Caki2 (cell line): Measurements from ENCODE around the gene CASQ2. TPM values are rescaled to one million over a fixed set of nuclear protein-coding genes. Genes with fewer than 3 reads are reported as not detected.
A peak's percentile ranks its signal among the peaks of the same experiment; 100 is the strongest.
"Not testable (repeated sequence)": the region's sequence is repeated elsewhere in the genome, so short reads cannot be mapped to it uniquely, and the experiment has no call there.

Experiments
- DNase-seq: peaks from one replicate; pipeline ENCODE4 v3.0.0-alpha.2; 2015; ENCODE audit warnings: low read depth
- in situ Hi-C: cut with HindIII; loops from 2 replicates; pipeline ENCODE4 v1.10.0; 2016; ENCODE audit warnings: low sequenced_read_pairs, low pct_unique_long_range_greater_than_20kb, mixed read lengths
- total RNA-seq: library from RNA; depleted of rRNA; stranded (reverse); fragments of >200 nt; shearing (Covaris generic); gene quantifications from 2 replicates; pipeline ENCODE4 v1.2.3, GENCODE V29; 2014; ENCODE audit warnings: low replicate concordance

CASQ2 gene
- total RNA-seq, 1 experiment from 2014 or later = not detected

- in situ Hi-C loops = no loop called here
- no peak for DNase-seq
Observed at GRCh38 chr1:115783311-115783710, 14.8 kb upstream of the CASQ2 start.

- peak; percentile 17 for DNase-seq
Observed at GRCh38 chr1:115782571-115783281, 14.2 kb upstream of the CASQ2 start.

DNA sequence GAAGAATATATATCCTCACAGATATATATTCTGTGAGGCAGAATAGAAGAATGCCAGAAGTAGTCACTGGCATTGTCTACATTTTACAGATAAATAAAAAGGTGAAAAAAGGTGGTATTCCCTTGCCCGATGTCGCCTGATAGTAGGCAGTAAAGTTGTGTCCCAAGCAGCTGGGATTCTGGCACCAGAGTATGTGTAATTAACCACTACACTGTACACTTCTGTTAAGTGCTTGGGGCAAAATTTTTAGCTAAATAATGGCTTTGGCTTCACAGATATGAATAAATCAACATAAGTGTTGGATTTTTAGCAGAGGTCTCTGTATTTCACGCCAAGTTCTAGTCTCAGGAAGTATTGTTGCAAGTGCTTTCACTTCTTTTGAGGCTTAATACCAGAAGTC, 13.3 kb upstream of the CASQ2 start:
- no peak for DNase-seq
- in situ Hi-C loops = no loop called here

More at GRCh38 chr1:115782571-115783281, 14.2 kb upstream of the CASQ2 start:
- in situ Hi-C loops = no loop called here

DNA sequence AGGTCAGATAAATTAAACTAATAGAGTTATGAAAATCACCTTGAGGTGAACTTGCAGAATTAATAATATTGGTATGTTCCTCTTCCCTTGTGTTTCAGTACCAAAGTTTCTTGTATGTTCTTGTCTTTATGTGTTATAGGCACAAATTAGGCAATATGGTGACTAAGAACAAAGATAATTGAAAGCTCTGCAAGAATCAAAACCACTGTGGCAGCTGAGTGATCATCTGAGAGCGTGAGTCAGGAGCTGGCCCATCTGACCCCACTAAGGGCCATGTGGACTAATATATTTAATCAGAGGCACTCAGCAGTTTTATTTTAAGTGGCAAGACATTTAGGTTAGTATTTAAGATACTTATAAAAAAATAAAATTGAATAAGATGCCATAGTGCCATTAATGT, 12.8 kb upstream of the CASQ2 start:
- no peak for DNase-seq
- in situ Hi-C loops = no loop called here

DNA sequence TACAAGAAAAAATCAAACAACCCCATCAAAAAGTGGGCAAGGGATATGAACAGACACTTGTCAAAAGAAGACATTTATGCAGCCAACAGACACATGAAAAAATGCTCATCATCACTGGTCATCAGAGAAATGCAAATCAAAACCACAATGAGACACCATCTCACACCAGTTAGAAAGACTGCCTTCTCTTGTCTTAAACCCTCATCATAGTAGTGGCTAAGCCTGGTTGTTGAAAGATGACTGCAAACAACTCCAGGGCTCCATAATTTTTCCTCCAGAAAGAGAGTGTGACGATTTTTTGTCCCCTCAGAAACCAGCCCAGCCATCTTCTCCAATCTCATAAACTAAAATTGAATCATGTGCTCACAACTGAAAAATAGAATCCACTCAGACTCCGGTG, 12.1 kb upstream of the CASQ2 start:
- DNase-seq, in situ Hi-C loops: not testable (repeated sequence)

GRCh38 chr1:115779075-115779474, 10.6 kb upstream of the CASQ2 start:
- in situ Hi-C loops = not testable (repeated sequence)

GRCh38 chr1:115771847-115772457, 3.4 kb upstream of the CASQ2 start:
- DNase-seq = peak; percentile 84
- in situ Hi-C loops = no loop called here

More at GRCh38 chr1:115779075-115779474, 10.6 kb upstream of the CASQ2 start:
- DNase-seq = not testable (repeated sequence)

DNA sequence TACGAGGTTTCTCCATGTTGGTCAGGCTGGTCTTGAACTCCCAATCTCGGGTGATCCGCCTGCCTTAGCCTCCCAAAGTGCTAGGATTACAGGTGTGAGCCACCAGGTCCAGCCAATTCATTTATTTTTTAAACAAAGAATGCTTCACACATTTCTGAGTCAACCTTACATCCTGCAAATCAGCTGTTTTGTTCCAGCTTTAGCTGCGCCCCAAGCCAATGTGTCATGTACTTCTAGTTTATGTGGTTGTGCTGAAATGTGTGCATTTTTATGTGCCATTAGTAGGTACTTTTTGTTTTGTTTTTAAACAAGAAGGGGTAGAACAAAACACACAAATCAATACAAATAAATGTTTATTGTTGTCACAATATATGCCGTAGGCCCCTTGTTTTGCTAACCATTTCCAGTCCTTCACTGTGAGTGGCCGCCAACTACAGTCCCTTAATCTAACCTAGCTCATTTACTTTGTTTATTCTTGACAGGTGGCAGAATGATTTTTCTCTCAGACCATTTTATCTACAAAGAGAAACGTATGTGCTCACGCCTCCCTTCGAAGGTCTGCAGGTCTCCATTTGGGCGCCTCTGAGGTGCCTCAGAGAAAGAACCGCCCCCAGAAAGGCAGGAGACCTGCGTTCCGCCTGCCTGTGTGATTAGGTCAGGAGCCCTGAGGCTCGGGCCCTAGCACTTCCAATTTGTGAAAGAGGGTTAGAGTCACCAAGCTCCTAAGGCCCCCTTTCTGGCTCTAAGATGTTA, 2.8 kb upstream of the CASQ2 start:
- in situ Hi-C loops = no loop called here
- no peak for DNase-seq

GRCh38 chr1:115767403-115767802, 1.1 kb downstream of the CASQ2 start:
- no peak for DNase-seq
- in situ Hi-C loops = no loop called here

DNA sequence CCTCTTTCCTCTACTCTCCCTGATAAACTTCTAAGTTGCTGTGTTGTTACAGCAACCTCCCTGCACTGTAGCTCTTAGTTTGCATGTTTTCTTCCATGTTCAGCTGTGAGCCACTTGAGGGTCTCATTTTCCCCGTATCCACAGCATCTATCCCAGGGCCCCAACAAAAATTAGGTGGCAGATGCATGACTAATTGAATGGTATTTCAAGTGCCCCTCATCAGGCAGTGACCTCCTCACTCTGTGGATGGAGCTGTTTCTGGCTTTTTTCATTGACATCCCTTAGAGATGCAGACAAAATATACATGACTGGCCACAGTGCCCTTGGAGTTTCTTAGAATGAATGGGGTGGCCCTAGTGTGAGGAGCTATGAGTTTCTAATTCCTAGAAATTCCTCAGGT, 3.4 kb downstream of the CASQ2 start:
- in situ Hi-C loops = no loop called here
- no peak for DNase-seq

DNA sequence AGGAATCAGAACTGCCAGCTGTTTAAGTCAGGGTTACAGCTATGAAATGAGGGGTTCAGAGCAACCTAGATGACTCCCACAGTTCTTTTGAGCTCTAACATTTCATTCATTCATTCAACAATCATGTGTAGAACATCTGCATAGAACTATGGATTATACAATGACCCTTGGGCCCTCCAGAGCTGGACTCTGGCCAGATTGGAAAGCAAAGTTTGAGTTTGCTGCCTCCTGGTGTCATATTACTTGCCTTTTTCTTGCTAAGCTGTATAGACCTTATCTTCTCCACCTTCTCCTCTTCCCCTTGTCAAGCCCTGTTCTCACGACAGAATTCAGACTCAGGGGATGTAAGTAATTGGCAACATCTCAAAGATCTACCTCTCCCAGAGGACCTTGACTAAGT, 4.0 kb downstream of the CASQ2 start:
- in situ Hi-C loops = no loop called here
- peak; percentile 22 for DNase-seq

- no peak for DNase-seq
- in situ Hi-C loops = no loop called here
Observed at GRCh38 chr1:115762779-115763178, 5.7 kb downstream of the CASQ2 start.

DNA sequence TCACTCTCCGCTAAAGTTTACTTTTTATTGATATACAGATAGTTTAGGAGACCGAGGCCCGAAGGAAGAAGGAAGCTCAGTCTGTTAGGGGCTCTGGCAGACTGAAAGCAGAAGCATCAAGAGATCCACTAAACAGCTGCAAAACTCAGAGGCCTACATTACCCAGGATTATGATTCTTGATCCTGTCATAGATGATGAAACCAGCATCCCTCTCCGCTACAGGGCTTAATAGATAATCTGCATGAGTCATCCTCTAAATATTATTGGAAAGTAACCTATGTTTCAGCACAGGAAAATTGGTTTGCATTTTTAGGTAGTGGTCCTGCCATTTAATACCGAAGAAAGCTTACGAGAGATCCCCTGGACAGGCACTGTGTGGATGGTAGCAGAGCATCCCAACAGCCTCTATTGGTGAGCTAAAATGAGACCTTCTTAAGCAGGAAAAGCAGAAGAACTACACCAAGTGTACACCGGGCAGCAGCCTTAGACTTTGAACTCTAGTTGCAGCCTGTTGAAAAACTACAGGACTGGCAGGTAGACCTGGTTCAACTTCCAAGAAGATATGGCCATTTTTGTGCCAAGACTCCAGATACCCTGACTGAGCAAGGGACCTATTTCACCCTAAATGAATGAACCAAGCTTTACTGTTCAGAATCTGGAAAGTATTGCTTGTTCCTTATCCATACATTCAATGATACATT, 6.8 kb downstream of the CASQ2 start:
- no peak for DNase-seq
- in situ Hi-C loops = no loop called here

DNA sequence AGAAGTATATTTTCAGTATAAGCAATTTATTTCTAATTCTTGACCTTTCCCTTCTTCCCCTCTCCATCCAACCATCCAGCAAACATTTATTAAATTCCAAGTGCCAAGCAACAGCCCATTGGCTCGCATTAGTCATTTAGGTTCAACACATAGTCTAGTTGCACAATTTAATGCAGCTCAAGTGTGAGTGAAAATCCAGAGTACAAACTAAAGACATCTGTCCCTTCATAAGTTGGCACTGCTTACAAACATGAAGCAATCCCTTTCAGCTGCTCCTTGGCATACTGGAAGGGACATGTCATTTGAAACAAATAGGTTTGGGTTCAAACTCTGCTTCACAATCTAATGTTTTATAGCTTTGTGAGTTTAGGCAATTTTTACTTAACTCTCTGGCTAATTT, 10.7 kb downstream of the CASQ2 start:
- no peak for DNase-seq
- in situ Hi-C loops = no loop called here

- in situ Hi-C loops = no loop called here
- DNase-seq = no peak
Observed at GRCh38 chr1:115757326-115757725, 11.2 kb downstream of the CASQ2 start.

DNA sequence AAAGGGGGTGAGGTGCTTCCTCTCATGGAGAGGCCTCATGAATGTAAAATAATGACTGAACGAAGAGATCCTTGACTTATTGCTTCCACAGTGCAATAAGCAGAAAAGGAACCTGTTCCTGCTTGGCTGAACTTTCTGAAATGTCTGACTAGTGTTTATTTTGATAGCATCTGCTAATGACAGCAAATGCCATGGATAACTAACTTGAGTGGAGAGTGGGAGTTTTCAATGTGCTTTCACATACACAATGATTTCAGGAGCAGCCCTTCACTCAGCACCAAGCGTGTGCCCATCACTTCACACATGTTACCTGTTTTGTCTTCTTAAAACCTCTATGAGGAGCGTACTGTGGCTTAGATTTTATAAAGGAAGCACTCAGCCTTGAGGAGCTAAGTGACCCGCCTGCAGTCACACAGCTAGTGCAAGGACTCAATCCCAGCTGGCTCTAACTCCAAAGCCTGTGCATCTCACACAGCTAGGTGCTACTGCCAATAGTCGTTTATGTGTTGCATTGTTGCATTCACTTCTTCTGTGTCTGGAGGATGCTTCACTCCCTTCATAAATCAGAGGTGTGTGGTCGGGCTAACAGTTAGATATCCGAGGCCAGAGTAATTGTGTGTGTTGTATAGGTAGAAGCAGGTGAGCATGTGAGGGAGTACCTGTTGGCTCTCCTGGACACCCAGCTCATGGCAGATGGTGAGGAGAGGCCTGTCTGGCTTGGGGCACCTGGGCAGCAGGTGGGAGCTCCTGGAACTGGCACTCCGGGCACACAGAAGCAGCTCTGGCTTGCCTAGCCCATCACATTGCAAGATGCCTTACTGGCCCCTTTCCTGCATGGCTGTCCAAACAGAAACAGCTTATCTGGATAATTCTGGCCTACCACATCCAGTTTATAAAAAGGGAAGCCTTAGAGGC, 12.8 kb downstream of the CASQ2 start:
- DNase-seq = peak; percentile 50
- in situ Hi-C loops = no loop called here

DNA sequence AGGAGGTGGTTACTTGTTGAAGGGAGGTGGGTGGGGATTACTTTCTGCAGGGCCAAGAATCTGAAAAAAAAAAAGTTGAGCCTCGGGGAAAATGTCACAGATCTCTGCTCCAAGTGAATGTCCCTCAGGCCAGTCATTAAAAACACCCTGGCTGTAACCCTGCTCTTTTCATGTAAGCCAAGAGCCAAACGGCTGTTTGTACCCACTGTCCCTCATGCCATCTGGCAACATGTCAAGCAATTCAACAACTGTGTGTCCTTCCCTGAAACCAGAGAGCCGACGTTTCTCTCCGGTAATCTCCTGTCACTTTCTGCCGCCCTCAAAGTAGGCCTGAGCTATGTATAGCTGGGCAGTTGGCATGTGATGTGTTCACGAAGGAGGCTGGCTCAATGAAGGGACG, 14.7 kb downstream of the CASQ2 start:
- in situ Hi-C loops = no loop called here
- no peak for DNase-seq

DNA sequence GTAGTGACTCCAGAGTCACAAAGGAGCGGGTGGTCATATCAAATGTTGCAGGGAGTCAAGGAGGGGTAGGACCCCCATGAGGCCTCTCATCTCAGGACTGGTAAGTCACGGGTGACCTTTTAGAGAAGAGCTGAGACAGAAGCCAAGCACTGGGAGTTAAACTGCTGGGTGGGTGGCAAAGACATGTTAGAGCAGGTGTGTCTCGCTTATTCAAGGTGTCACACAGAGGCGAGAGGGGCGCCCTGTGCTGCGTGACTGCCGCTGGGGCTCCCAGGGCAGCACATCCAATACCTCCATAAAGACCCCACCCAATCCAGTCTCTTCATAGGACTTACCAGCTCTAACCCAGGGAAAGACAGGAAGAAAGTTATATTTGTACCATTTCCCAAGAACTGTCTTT, 15.2 kb downstream of the CASQ2 start:
- no peak for DNase-seq
- in situ Hi-C loops = no loop called here
